Measurements from ENCODE around the gene MYL1.

GRCh38 chr2:210299866-210300373 is 15.1 kb downstream of the MYL1 start:
- TF ChIP-seq ZNF146 (tag by site-specific recombination; IDR thresholded peaks at IDR 0.05) = no peak
- TF ChIP-seq CTCF (tag by site-specific recombination; IDR thresholded peaks at IDR 0.05) = no peak
- TF ChIP-seq ZNF132 (tag by site-specific recombination; IDR thresholded peaks at IDR 0.05; ENCODE audit: borderline replicate concordance) = no peak
- TF ChIP-seq ZNF138 (tag by site-specific recombination; IDR thresholded peaks at IDR 0.05; ENCODE audit: borderline replicate concordance) = no peak
- no peak for TF ChIP-seq ZNF311 (tag by site-specific recombination; IDR thresholded peaks at IDR 0.05; ENCODE audit: borderline replicate concordance)
- no peak for TF ChIP-seq ZNF394 (tag by site-specific recombination; IDR thresholded peaks at IDR 0.05; ENCODE audit: borderline replicate concordance)
- TF ChIP-seq ZNF560 (tag by site-specific recombination; IDR thresholded peaks at IDR 0.05; ENCODE audit: borderline replicate concordance) = no peak
- no peak for TF ChIP-seq TCF7L2 (IDR thresholded peaks at IDR 0.05; ENCODE audit: borderline replicate concordance, low read depth, low read length)
- no peak for TF ChIP-seq ZNF76 (tag by site-specific recombination; IDR thresholded peaks at IDR 0.05; ENCODE audit: borderline replicate concordance, low read depth)
- TF ChIP-seq ZNF174 (tag by site-specific recombination; IDR thresholded peaks at IDR 0.05) = no peak
- TF ChIP-seq ZNF274 (IDR thresholded peaks at IDR 0.05; ENCODE audit: low read length) = no peak
- TF ChIP-seq ZNF274 (tag by site-specific recombination; IDR thresholded peaks at IDR 0.05; ENCODE audit: borderline replicate concordance) = no peak
- no peak for TF ChIP-seq HOXA7 (CRISPR knock-in tag; IDR thresholded peaks at IDR 0.05; ENCODE audit: borderline replicate concordance)
